B cell (primary cell): ENCODE measurements around the gene MAPKBP1.

Experiments
- CTCF ChIP-seq: fragments of 200-600 bp; IDR thresholded peaks from one replicate; pipeline ENCODE4 v1.8.0; 2022; ENCODE audit warnings: antibody characterized with exemption, mild to moderate bottlenecking
- EZH2 ChIP-seq: IDR thresholded peaks from 2 replicates; pipeline ENCODE4 v1.6.1; 2012; ENCODE audit warnings: borderline replicate concordance, low read depth, mild to moderate bottlenecking, moderate library complexity, low read length; ENCODE audit not compliant: insufficient read depth, poor library complexity, severe bottlenecking

GRCh38 chr15:41823502-41823901, 49.2 kb downstream of the MAPKBP1 start:
- TF ChIP-seq CTCF: no peak
- TF ChIP-seq EZH2: no peak
